HepG2 (cell line): ENCODE measurements around the gene HSD3B7. TPM values are rescaled to one million over a fixed set of nuclear protein-coding genes. Genes with fewer than 3 reads are reported as not detected.
A peak's percentile ranks its signal among the peaks of the same experiment; 100 is the strongest.

Source experiments
- ATAC-seq: fragments of 200-7000 bp; cut with Tn5 transposase; 3 replicates; pipeline ENCODE4 v1.9.1; 2020; ENCODE audit warnings: mild to moderate bottlenecking, moderate library complexity
- BruUV-seq: library from RNA; stranded (reverse); fragments of 400-500 nt; replicated peaks from 2 replicates; lab custom pipeline; 2021; lab: Mats Ljungman, UMichigan
- CTCF ChIA-PET: fragments of 300-600 bp; formaldehyde crosslinking; extraction: SDS; loops from one replicate; lab custom pipeline; 2021; ENCODE audit warnings: low total read pairs, inconsistent platforms, low intra/inter-chr PET ratio; lab: Yijun Ruan, JAX
- POLR2A ChIA-PET: fragments of 350-600 bp; sonication (Branson Sonifier 250); formaldehyde crosslinking; loops from one replicate; lab custom pipeline; 2020; ENCODE audit warnings: antibody characterized with exemption, inconsistent platforms; lab: Yijun Ruan, JAX
- DNase-seq: peaks from one replicate; pipeline ENCODE4 v3.0.0-alpha.2; 2015; ENCODE audit warnings: low spot score
- FAIRE-seq: peaks from 3 replicates; lab custom pipeline; 2011; peaks lifted over from hg19 to GRCh38; lab: Jason Lieb, UNC
- H2AFZ ChIP-seq: one replicate; pipeline ENCODE4 v1.6.1; 2011; ENCODE audit warnings: low read length, inconsistent platforms
- H3K27ac ChIP-seq: fragments of 300-600 bp; 3 replicates; pipeline ENCODE4 v1.8.0; 2011; ENCODE audit warnings: mixed run types, mild to moderate bottlenecking, mixed read lengths, low read length, inconsistent platforms; ENCODE audit not compliant: insufficient read depth; ENCODE audit errors: extremely low read length
- H3K27me3 ChIP-seq, 2 experiments: fragments of 200-600 bp in 1 of 2; 2 replicates in 1 of 2; 3 replicates in 1 of 2; pipeline versions ENCODE4 v1.6.0 to v1.8.0; 2011; ENCODE audit warnings: low read length in 2 of 2, mild to moderate bottlenecking in 2 of 2, moderate library complexity in 2 of 2, inconsistent platforms in 1 of 2; ENCODE audit not compliant: insufficient read depth in 2 of 2, control insufficient read depth in 1 of 2
- H3K36me3 ChIP-seq, 2 experiments: fragments of 200-600 bp in 1 of 2; replicated peaks in 1 of 2; 2 replicates in 1 of 2; 3 replicates in 1 of 2; pipeline versions ENCODE4 v1.5.1 to v1.8.0; 2011; ENCODE audit warnings: low read length in 2 of 2, inconsistent platforms in 1 of 2; ENCODE audit not compliant: insufficient read depth in 2 of 2, control insufficient read depth in 1 of 2
- H3K4me1 ChIP-seq: 2 replicates; pipeline ENCODE4 v1.5.1; 2012; ENCODE audit warnings: low read length, inconsistent platforms; ENCODE audit not compliant: insufficient read depth
- H3K4me2 ChIP-seq: 2 replicates; pipeline ENCODE4 v1.6.0; 2011; ENCODE audit warnings: low read depth, low read length, inconsistent platforms
- H3K4me3 ChIP-seq, 3 experiments: fragments of 200-600 bp in 1 of 3; sonication (generic), shearing (Covaris generic) in 1 of 3; replicated peaks in 1 of 3; 2 replicates each; pipeline ENCODE4 v1.5.1; 2011 to 2016; ENCODE audit warnings: low read length in 3 of 3, inconsistent platforms in 2 of 3, low read depth in 2 of 3, mild to moderate bottlenecking in 2 of 3, control low read depth in 1 of 3, mixed read lengths in 1 of 3; ENCODE audit not compliant: insufficient read depth in 1 of 3
- H3K79me2 ChIP-seq: one replicate; pipeline ENCODE4 v1.6.1; 2011; ENCODE audit warnings: low read length, inconsistent platforms; ENCODE audit not compliant: insufficient read depth
- H3K9ac ChIP-seq: 2 replicates; pipeline ENCODE4 v1.6.0; 2011; ENCODE audit warnings: mild to moderate bottlenecking, low read depth, low read length, inconsistent platforms; ENCODE audit not compliant: insufficient read depth
- H3K9me3 ChIP-seq: 2 replicates; pipeline ENCODE4 v1.5.1; 2012; ENCODE audit warnings: mild to moderate bottlenecking, low read length
- H4K20me1 ChIP-seq: 2 replicates; pipeline ENCODE4 v1.6.0; 2011; ENCODE audit warnings: inconsistent platforms, mild to moderate bottlenecking, low read length, moderate library complexity; ENCODE audit not compliant: insufficient read depth
- AGO2 ChIP-seq: fragments of 200-400 bp; formaldehyde crosslinking; optimal IDR thresholded peaks from 2 replicates; pipeline ENCODE3; 2017; ENCODE audit warnings: mild to moderate bottlenecking, low read depth, low read length, moderate library complexity
- CEBPG ChIP-seq: IDR thresholded peaks from 2 replicates; pipeline ENCODE4 v1.6.1; 2016
- FOXK2 ChIP-seq: fragments of 450-650 bp; IDR thresholded peaks from 2 replicates; pipeline ENCODE4 v1.6.1; 2016
- MAFF ChIP-seq: IDR thresholded peaks from 2 replicates; pipeline ENCODE4 v1.6.1; 2011; ENCODE audit warnings: low read depth, low read length, improper control_type of control experiment
- MAZ ChIP-seq, 2 experiments: sonication (generic) in 1 of 2; formaldehyde crosslinking in 1 of 2; IDR thresholded peaks; 2 replicates each; pipeline versions ENCODE4 v1.5.0 to v1.6.1; 2012 to 2020; ENCODE audit warnings: low read depth in 2 of 2, mild to moderate bottlenecking in 2 of 2, borderline replicate concordance in 1 of 2, improper control_type of control experiment in 1 of 2, low read length in 1 of 2, missing genetic modification reagents in 1 of 2, moderate library complexity in 1 of 2
- SRF ChIP-seq: IDR thresholded peaks from 2 replicates; pipeline ENCODE4 v1.6.1; 2011; ENCODE audit warnings: mild to moderate bottlenecking, low read depth, low read length, moderate library complexity
- TAF1 ChIP-seq: sonication (generic); formaldehyde crosslinking; IDR thresholded peaks from 2 replicates; pipeline ENCODE4 v1.4.0; 2020; ENCODE audit warnings: missing genetic modification reagents
- ZBTB20 ChIP-seq: sonication (generic); formaldehyde crosslinking; IDR thresholded peaks from 2 replicates; pipeline ENCODE4 v1.8.1; 2023; ENCODE audit warnings: missing genetic modification reagents, low read depth, mild to moderate bottlenecking, borderline replicate concordance
- ZBTB8A ChIP-seq: sonication (generic); formaldehyde crosslinking; IDR thresholded peaks from 2 replicates; pipeline ENCODE4 v1.4.0; 2020; ENCODE audit warnings: mild to moderate bottlenecking, low read depth, missing genetic modification reagents, borderline replicate concordance
- ZNF354B ChIP-seq: sonication (generic); formaldehyde crosslinking; IDR thresholded peaks from 2 replicates; pipeline ENCODE4 v1.8.0; 2022; ENCODE audit warnings: mild to moderate bottlenecking, missing genetic modification reagents
- ZSCAN22 ChIP-seq: sonication (generic); formaldehyde crosslinking; IDR thresholded peaks from 2 replicates; pipeline ENCODE4 v1.4.0; 2020; ENCODE audit warnings: mild to moderate bottlenecking, missing genetic modification reagents
- WGBS: methylation state at CpG from one replicate; pipeline ENCODE4 v1.1.6; 2017; ENCODE audit warnings: low lambda C conversion rate; 5-methylcytosine and 5-hydroxymethylcytosine counted together
- in situ Hi-C: cut with HindIII; loops from 2 replicates; pipeline ENCODE4 v1.10.0; 2017; ENCODE audit warnings: low pct_unique_long_range_greater_than_20kb; ENCODE audit not compliant: extremely low pct_ligation_motif_present
- intact Hi-C: fragments of 100-400 bp; cut with micrococcal nuclease; formaldehyde crosslinking; loops from one replicate; pipeline ENCODE4 v1.10.0; 2022; ENCODE audit not compliant: unreplicated experiment
- polyA plus RNA-seq, 8 experiments: library from polyadenylated mRNA; depleted of rRNA in 3 of 8; stranded (reverse) in 7 of 8; unstranded in 1 of 8; fragments of >200 nt; fragmentation: Illumina TruSeq in 4 of 8; extraction: Trizol in 4 of 8; gene quantifications; 2 replicates each; pipeline versions ENCODE4 v1.2.1 to v1.2.3, GENCODE V29; 2011 to 2016; ENCODE audit warnings: low read depth in 4 of 8, missing spikeins in 1 of 8, mixed read lengths in 1 of 8; ENCODE audit not compliant: insufficient read depth in 1 of 8
- total RNA-seq, 5 experiments: library from RNA; depleted of rRNA; stranded (reverse); fragments of >200 nt; fragmentation: Illumina TruSeq; extraction: Trizol; gene quantifications; 2 replicates each; pipeline ENCODE4 v1.2.3, GENCODE V29; 2016; ENCODE audit warnings: low read depth in 1 of 5
- TF ChIP-seq, protein P1 (sequence below): sonication (generic); formaldehyde crosslinking; IDR thresholded peaks from 2 replicates; pipeline ENCODE4 v1.4.0; 2020; ENCODE audit warnings: missing genetic modification reagents

HSD3B7 gene
- total and polyA plus RNA-seq, 2 of the 13 experiments (the other 11 are each of a cell fraction or from before 2014, with no cell fraction given), result 32.9 to 69.7 TPM

DNA sequence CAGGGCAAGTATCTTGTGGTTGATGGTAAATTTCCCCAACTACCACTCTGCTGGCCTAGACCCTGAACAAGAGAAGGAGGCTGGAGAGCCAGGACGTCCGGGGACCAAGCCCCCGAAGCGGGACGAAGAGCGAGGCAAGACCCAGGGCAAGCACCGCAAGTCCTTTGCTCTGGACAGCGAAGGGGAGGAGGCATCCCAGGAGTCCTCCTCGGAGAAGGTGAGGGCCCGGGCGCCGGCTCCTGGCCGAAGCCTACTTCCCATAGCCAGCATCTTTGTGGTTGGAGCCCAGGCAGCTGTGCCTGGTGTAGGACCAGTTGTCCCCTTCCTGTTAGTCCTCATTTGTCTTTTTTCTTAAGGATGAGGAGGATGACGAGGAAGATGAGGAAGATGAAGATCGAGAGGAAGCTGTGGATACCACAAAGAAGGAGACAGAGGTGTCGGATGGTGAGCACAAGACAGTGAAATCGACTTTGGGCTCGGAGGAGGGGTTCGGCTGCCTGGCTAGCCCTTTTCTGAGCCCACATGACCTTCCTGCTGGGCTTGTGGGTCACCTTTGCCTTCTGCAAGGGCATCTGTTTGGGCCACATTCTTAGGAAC is 15.7 kb upstream of the HSD3B7 start:
- ChIA-PET POLR2A (interaction anchor here (0.7 kb wide), 1 partner anchor 401 kb away, joined by 3 read pairs; no protein-coding TSS in a partner anchor), CTCF (no interaction called here)
- TF ChIP-seq SRF (no peak), ZNF354B (0 out of 2 replicates have a peak, but pooled peaks have one; percentile 43), MAZ (IDR thresholded peaks at IDR 0.05; ENCODE audit: borderline replicate concordance, low read depth, low read length) (no peak), MAZ (CRISPR knock-in tag; IDR thresholded peaks at IDR 0.05; ENCODE audit: low read depth) (no peak), AGO2 (peak; percentile 41), ZBTB20 (CRISPR knock-in tag) (no peak), FOXK2 (no peak)
- FAIRE-seq (no peak), DNase-seq (no peak), ATAC-seq (no peak)
- H3K27me3 ChIP-seq, result no peaks in the 10 kb centered on the region
- no peak overlapping the region for H2AFZ ChIP-seq
- H3K4me1 ChIP-seq, result no peaks in the 10 kb centered on the region
- intact Hi-C loops, result no loop called here
- H3K9ac ChIP-seq, result no peak overlapping the region
- BruUV-seq, result no TSS peak
- H4K20me1 ChIP-seq, result no peaks in the 10 kb centered on the region
- no peaks in the 10 kb centered on the region for H3K9me3 ChIP-seq
- in situ Hi-C loops, result no loop called here
- H3K4me3 ChIP-seq, result no peak overlapping the region
- peaks cover 60 to 85% of the 10 kb centered on the region in 2 experiments for H3K36me3 ChIP-seq
- H3K4me2 ChIP-seq, result no peak overlapping the region
- no peak overlapping the region for H3K27ac ChIP-seq
- no peaks in the 10 kb centered on the region for H3K79me2 ChIP-seq
- 95% methylated on average over 19 of the region's 19 CpGs for WGBS

DNA sequence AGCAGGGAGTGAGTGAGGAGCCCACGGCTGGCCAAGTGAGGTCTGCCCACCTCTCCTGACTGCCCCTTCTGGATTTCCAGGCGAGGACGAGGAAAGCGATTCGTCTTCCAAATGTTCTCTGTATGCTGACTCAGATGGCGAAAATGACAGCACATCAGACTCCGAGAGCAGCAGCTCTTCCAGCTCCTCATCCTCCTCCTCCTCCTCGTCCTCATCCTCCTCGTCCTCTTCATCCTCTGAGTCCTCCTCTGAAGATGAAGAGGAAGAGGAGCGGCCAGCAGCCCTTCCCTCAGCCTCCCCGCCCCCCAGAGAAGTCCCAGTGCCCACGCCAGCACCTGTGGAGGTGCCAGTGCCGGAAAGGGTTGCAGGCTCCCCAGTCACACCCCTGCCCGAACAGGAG is 13.7 kb upstream of the HSD3B7 start:
- no peak for FAIRE-seq

More for the DNA sequence above, 13.7 kb upstream of the HSD3B7 start:
- intact Hi-C loops (no loop called here), in situ Hi-C loops (no loop called here)
- no peaks in the 10 kb centered on the region for H3K4me1 ChIP-seq
- H4K20me1 ChIP-seq, result no peaks in the 10 kb centered on the region; the same call in 1 of the 2 replicates
- POLR2A ChIA-PET, result interaction anchor here (1.0 kb wide), 1 partner anchor 21 kb away, joined by 3 read pairs; no protein-coding TSS in a partner anchor
- H2AFZ ChIP-seq, result no peak overlapping the region
- H3K27ac ChIP-seq, result no peak overlapping the region
- H3K27me3 ChIP-seq, result no peaks in the 10 kb centered on the region
- ATAC-seq, result no peak
- no TSS peak for BruUV-seq
- TF ChIP-seq CEBPG (CRISPR knock-in tag), result no peak
- 0 out of 2 replicates have a peak, but pooled peaks have one; percentile 5 for TF ChIP-seq MAFF
- no peak for TF ChIP-seq ZSCAN22
- TF ChIP-seq, protein P1, sequence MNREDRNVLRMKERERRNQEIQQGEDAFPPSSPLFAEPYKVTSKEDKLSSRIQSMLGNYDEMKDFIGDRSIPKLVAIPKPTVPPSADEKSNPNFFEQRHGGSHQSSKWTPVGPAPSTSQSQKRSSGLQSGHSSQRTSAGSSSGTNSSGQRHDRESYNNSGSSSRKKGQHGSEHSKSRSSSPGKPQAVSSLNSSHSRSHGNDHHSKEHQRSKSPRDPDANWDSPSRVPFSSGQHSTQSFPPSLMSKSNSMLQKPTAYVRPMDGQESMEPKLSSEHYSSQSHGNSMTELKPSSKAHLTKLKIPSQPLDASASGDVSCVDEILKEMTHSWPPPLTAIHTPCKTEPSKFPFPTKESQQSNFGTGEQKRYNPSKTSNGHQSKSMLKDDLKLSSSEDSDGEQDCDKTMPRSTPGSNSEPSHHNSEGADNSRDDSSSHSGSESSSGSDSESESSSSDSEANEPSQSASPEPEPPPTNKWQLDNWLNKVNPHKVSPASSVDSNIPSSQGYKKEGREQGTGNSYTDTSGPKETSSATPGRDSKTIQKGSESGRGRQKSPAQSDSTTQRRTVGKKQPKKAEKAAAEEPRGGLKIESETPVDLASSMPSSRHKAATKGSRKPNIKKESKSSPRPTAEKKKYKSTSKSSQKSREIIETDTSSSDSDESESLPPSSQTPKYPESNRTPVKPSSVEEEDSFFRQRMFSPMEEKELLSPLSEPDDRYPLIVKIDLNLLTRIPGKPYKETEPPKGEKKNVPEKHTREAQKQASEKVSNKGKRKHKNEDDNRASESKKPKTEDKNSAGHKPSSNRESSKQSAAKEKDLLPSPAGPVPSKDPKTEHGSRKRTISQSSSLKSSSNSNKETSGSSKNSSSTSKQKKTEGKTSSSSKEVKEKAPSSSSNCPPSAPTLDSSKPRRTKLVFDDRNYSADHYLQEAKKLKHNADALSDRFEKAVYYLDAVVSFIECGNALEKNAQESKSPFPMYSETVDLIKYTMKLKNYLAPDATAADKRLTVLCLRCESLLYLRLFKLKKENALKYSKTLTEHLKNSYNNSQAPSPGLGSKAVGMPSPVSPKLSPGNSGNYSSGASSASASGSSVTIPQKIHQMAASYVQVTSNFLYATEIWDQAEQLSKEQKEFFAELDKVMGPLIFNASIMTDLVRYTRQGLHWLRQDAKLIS (CRISPR knock-in tag), result no peak
- no peak for TF ChIP-seq TAF1 (CRISPR knock-in tag)
- TF ChIP-seq ZBTB8A (CRISPR knock-in tag), result no peak
- TF ChIP-seq, all 625 proteins: peak for 1
- H3K79me2 ChIP-seq, result no peaks in the 10 kb centered on the region
- CTCF ChIA-PET, result no interaction called here
- no peak overlapping the region for H3K9ac ChIP-seq
- 97% methylated on average over 14 of the region's 14 CpGs for WGBS
- no peak overlapping the region for H3K4me2 ChIP-seq
- no peak for DNase-seq
- peaks cover 56 to 82% of the 10 kb centered on the region in 2 experiments for H3K36me3 ChIP-seq
- H3K4me3 ChIP-seq, result no peak overlapping the region
- no peaks in the 10 kb centered on the region for H3K9me3 ChIP-seq
